22Rv1 (cell line): ENCODE results near the gene COL6A5.

Experiments
- ZFX ChIP-seq: fragments of 450-650 bp; IDR thresholded peaks from 2 replicates; pipeline ENCODE4 v1.6.1; 2017; ENCODE audit warnings: antibody characterized with exemption, borderline replicate concordance
- TF ChIP-seq, protein P1 (sequence below): fragments of 450-650 bp; IDR thresholded peaks from 2 replicates; pipeline ENCODE4 v1.5.1; 2017; ENCODE audit warnings: mild to moderate bottlenecking

DNA sequence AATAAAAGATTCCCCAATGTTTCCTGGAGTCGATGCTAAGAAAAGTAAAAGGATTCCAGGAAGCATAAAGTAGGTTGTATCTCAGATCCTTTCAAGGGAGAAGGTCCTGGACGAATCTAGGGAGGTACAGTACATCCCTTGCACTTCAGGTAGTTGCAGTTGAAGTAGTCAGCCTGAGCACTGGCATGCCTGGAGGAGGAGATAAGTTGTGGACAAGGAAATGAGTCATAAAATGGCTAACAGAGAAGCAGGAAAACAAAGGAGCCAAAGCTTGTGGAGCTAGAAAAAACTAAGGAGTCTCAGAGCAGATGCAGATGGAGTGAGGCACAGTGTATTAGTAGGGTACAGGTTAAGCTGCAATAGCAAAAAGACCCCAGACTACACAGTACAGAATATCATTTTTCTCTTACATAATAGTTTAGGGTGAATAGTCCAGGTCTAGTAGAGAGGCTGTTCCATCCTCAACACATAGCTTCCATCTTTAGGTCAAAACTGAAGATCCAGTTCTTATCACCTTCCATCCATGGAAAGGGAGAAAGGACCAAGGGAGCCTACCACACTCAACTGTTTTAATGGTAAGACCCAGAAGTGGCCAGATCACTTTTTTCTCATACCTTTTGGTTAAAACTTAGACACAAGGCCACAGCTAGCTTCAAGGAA, 41.3 kb downstream of the COL6A5 start:
- TF ChIP-seq, protein P1, sequence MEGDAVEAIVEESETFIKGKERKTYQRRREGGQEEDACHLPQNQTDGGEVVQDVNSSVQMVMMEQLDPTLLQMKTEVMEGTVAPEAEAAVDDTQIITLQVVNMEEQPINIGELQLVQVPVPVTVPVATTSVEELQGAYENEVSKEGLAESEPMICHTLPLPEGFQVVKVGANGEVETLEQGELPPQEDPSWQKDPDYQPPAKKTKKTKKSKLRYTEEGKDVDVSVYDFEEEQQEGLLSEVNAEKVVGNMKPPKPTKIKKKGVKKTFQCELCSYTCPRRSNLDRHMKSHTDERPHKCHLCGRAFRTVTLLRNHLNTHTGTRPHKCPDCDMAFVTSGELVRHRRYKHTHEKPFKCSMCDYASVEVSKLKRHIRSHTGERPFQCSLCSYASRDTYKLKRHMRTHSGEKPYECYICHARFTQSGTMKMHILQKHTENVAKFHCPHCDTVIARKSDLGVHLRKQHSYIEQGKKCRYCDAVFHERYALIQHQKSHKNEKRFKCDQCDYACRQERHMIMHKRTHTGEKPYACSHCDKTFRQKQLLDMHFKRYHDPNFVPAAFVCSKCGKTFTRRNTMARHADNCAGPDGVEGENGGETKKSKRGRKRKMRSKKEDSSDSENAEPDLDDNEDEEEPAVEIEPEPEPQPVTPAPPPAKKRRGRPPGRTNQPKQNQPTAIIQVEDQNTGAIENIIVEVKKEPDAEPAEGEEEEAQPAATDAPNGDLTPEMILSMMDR = no peak
- no peak for TF ChIP-seq ZFX
